ENCODE measurements around the gene PIEZO2.

DNA sequence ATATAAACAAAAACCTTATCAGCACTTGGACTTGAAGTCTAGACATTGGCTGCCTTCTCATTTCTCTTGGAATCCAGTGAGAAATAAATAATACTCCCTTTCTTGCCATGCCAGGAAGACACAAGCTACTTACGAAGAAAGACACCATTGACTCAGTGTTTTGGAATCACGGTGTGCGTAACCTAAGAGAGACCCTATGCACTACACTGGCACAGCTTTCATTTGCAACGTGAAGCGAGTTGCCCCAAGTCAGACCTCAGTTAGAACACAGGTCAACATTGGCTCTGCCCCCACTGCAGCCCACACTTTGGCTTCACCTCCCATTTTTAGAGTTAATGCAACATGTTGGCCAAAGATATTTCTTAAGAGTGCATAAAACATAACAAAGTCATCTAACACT, 54.2 kb downstream of the PIEZO2 start:
- TF ChIP-seq EZH2 (IDR thresholded peaks at IDR 0.05) (no peak), CTCF (IDR thresholded peaks at IDR 0.05) (no peak)
